HG02678 (cell line): ENCODE results near the gene SPATA16.
"Not testable (repeated sequence)": the region's sequence is repeated elsewhere in the genome, so short reads cannot be mapped to it uniquely, and the experiment has no call there.

Experiments used
- ATAC-seq: cut with Tn5 transposase; IDR thresholded peaks from one replicate; pipeline ENCODE4 v1.9.1; 2021; ENCODE audit warnings: mild to moderate bottlenecking, moderate library complexity; ENCODE audit not compliant: unreplicated experiment

SPATA16 gene

GRCh38 chr3:173006006-173006405, 135.0 kb downstream of the SPATA16 start:
- no peak for ATAC-seq

DNA sequence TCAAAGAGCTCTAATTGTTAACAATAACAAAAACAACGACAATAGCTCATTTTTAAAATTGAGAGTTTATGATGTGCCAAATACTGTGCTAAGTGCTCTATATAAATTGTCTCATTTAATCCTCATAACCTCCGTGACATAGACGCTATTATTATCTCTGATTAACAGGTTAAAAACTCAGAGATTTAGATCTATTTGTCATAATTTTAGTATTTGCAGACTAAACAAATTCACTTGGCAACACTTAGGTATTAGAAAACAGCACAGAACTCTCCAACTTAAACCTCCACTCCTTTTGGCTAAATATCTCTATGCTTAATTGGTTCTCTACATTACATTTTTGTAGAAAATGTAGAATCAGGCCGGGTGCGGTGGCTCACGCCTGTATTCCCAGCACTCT, 136.4 kb downstream of the SPATA16 start:
- no peak for ATAC-seq

GRCh38 chr3:173003956-173004355, 137.1 kb downstream of the SPATA16 start:
- no peak for ATAC-seq

DNA sequence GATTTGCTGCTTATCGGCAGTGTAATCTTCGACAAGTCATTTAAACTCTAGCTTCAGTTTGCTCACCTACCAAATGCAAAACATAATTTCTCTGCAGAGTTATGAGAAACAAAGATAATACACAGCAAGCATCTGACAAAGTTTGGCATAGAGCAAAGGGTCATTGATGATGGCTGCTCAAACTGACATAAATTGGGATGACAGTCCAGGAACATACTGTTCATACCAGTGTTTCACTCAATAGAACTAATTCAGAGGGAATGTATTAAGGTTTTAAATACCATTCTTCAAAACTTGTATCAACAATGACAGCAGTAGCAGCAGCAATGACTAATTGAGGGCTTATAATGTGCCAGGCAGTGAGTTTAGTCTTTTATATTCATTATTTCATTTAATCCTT, 137.6 kb downstream of the SPATA16 start:
- ATAC-seq, result no peak

- ATAC-seq, result no peak
Measured at GRCh38 chr3:173001622-173002021, 139.4 kb downstream of the SPATA16 start.

GRCh38 chr3:173000553-173000952, 140.5 kb downstream of the SPATA16 start:
- no peak for ATAC-seq

- ATAC-seq, result no peak
Measured at GRCh38 chr3:172993412-172993811, 147.6 kb downstream of the SPATA16 start.

DNA sequence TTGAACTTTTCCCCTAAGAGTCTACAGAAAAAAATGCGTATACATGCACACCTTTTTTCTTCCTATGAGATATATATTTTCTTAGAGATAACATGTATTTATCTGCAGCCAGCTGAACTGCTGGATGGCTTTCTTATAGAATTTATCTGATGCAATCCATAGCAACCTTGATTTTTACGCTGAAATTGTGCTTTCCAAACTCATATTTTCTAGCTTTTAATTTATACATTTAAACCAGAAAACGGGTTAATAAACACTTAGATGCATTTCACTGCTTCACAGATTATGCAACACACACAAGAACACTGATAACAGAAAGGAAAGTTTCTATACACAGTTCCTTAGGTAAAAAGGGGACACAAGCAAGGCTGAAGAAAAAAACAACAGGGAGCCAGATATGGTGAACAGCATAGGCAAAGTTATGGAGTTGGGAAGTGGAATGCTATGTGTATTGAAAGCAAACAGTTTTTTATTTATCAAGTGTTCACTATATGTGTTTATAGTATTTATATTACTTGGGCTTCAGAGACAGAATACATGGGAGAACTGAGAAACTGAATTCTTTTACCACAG, 149.5 kb downstream of the SPATA16 start:
- ATAC-seq, result no peak

- ATAC-seq, result no peak
Measured at GRCh38 chr3:172989373-172989772, 151.7 kb downstream of the SPATA16 start.

DNA sequence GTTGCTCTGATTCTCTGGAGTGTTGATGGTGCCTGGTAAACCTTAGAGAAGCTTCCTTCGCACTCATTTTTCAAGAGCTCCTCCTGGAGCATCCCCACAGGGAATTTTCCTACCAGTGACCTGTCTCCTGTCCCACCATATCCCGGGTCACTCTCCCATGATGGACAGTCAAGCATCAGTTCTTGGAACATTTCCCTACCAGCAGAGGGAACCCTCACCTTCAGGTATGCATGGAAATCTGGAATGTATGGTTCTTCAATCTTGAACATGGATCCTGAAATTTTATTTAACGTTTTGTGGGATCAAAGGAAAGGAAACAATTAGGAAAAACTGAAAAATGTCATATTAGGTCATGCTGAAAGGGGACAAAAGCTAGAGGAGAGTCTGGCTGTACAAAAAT, 153.8 kb downstream of the SPATA16 start:
- ATAC-seq, result no peak

DNA sequence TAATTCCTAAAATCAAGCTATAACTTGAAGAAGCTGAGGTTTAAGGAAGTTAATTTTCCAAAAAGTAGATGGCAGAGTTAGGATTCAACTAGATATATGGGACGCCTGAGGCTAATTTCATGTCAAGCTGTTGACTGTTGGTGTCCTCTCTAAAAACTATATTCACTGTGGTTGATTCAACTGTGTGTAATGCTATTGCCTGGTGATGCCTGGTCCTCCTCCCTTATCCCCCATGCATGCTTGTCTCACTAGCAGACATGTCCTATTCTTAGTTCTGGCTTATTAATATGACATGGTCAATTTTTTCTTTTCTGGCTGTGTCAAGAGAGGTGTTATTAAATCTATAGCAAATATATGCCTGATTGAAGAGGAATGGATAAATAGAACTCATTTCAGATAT, 156.1 kb downstream of the SPATA16 start:
- no peak for ATAC-seq

DNA sequence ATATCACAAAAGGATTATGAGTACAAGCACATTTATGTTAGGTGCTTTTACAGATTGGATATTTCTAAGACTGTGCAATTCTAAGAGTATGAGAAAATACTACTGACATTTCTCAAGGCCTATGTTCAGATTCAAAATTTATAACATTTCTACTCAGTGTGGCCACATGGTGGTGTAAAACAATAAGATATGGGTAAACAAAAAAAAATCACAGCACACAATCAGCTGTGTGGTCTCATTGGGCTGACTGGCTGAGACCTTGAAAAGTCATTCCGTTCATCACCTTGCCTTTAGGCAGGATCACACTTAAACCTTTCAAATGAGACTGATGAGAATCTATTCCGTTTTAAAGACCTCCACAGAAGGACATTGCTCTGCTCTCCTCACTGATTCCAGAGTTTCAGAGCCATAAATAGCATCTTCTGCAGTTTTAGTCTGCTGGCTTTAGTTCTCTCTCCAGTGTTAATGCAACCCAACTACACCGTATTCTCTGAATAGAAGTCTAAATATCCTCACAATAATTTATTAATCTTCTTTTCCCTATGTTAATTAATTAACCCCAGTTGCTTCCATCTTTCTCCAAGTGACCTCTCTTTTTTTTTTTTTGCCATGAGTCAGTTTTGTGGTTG, 158.2 kb downstream of the SPATA16 start:
- ATAC-seq, result no peak

DNA sequence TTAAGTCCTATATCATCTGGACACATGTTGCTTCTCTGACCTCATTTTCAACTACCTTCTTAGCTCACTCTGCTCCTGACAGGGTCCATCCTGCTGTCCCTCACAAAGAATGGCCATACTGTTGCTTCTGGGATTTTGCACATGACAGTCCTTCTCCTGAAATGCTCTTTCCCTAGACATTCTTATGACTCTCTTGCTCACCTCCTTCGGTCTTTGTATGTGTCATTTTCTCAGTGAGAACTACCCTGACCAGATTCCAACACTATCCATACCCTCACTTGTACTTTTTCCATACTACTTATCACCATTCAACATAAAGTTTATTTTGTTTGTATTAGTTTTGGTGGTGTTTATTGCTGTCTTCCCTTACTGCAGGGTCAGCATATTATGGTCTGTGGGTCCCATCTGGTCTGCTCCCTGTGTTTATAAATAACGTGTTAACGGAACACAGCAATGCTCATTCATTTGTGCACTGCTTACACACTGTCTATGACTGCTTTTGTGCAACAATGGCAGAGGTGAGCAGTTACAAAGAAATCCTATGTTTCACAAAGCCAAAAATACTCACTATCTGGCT, 159.5 kb downstream of the SPATA16 start:
- ATAC-seq, result no peak

- ATAC-seq, result no peak
Measured at GRCh38 chr3:172980849-172981248, 160.2 kb downstream of the SPATA16 start.

- no peak for ATAC-seq
Measured at GRCh38 chr3:172977696-172978095, 163.3 kb downstream of the SPATA16 start.

DNA sequence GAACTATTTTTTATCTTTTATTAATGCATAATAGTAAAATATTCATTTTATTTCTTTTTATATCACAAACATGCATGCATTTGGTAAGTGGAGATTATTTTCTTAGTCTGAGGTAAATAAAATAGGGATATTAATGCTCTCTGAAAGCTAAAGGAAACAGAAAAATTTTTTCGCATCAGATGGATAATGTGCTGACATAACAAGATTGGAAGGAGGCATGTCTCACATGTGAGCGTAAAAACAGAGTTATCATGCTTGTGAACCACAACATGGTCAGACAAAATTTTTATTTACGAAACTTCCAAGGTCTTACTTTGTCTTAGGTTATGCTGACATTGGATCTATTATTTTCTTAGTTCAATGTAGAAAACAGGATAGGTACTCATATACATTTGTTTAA, 166.1 kb downstream of the SPATA16 start:
- no peak for ATAC-seq

- no peak for ATAC-seq
Measured at GRCh38 chr3:172973799-172974198, 167.2 kb downstream of the SPATA16 start.

DNA sequence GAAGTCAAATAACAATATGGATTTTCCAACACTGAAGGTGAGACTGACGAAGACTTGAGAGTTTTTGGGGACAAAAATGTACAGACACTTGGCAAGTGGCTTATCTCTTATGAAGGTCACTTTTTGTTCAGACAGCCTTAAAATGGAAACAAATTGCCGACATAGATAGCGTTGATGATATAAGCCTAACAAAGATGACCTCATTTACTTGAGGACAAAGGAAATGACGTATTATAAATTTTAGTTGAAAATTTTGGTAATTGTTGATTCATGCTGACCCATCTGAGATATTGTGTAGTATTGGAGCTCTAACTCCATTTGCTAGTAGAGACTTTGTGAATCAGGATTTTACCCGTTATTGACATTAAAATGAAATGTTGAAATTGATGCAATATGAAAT, 168.3 kb downstream of the SPATA16 start:
- ATAC-seq, result no peak

- no peak for ATAC-seq
Measured at GRCh38 chr3:172972067-172972466, 169.0 kb downstream of the SPATA16 start.

DNA sequence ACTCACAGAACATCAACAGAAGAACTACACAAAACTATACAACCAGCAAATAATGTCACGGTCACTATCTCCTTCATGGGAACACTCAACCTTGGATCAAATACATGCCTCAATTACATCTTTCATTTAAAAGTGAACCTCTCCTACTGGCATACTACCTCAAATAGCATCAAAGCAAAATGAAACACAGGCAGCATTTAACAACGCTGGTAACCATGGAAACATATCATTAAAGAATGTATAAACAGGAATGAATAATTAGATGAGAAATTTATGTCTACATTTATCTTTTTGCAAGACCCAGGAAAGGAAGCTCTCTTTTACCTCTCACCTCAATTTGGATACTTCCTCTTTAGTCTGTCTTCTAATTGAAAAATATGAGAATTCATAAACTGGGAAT, 172.4 kb downstream of the SPATA16 start:
- no peak for ATAC-seq

DNA sequence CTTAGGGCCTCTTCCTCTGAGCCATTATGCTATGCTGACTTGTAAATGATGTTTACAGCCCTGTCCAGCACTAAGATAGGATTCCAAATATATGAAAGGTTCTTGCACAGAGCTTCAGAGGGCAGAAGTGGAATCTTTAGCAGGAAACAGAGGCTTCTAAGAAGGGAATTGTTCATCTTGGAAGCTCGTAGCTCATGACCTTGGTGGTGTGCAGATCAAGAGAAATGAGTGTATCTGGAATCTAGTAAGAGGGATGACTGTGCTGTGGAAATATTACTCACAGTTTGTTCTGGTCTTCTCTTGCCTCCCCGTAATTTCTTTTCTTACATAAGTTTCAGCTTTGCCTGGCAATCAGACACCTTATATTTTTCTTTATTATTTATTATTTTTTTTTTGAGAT, 175.8 kb downstream of the SPATA16 start:
- ATAC-seq, result no peak

DNA sequence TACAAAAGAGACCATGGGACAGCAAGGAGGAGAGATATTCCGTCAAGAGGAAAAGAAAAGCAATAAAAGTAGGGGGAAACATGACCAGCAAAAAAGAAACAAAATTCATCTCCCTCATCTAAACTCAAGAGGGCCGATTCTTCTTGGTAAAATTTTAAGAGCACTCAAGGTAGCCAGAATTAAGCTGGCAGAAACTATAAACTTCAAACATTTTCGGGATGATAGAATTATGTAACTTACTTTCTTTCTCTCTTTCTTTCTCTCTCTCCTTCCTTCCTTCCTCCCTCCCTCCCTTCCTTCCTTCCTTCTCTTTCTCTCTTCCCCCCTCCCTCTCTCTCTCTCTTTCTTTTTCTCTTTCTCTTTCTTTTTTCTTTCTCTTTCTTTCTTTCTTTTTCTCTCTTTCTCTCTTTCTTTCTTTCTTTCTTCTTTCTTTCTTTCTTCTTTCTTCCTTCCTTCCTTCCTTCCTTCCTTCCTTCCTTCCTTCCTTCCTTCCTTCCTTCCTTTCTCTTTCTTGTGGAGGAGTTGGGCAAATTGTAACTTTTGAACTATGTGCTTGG, 180.3 kb downstream of the SPATA16 start:
- not testable (repeated sequence) for ATAC-seq
